Measurements from ENCODE around the gene PICALM.
"Not testable (repeated sequence)": the region's sequence is repeated elsewhere in the genome, so short reads cannot be mapped to it uniquely, and the experiment has no call there.

PICALM gene

GRCh38 chr11:86091566-86091965 lies 22.7 kb upstream of the PICALM start:
- no peak overlapping the region for H3K4me3 ChIP-seq (ENCODE audit: severe bottlenecking)
- no peak for DNase-seq (ENCODE audit: low spot score)
- no peaks in the 10 kb centered on the region for H3K36me3 ChIP-seq (ENCODE audit: low read depth)
- ATAC-seq (ENCODE audit: low read depth), result peak; percentile 25; the same call in 1 of the 3 replicates
- H3K9me3 ChIP-seq (ENCODE audit: severe bottlenecking), result no peaks in the 10 kb centered on the region
- no peaks in the 10 kb centered on the region for H3K4me1 ChIP-seq (ENCODE audit: insufficient read depth, poor library complexity, severe bottlenecking)
- no peak for TF ChIP-seq CTCF (IDR thresholded peaks at IDR 0.05; ENCODE audit: poor library complexity, severe bottlenecking)
- no peaks in the 10 kb centered on the region for H3K27me3 ChIP-seq (ENCODE audit: insufficient read depth, poor library complexity, severe bottlenecking)
- H3K27ac ChIP-seq (ENCODE audit: poor library complexity, severe bottlenecking), result no peak overlapping the region

GRCh38 chr11:86091086-86091485 lies 22.2 kb upstream of the PICALM start:
- TF ChIP-seq CTCF (IDR thresholded peaks at IDR 0.05; ENCODE audit: poor library complexity, severe bottlenecking), result no peak
- no peaks in the 10 kb centered on the region for H3K36me3 ChIP-seq (ENCODE audit: low read depth)
- no peak for DNase-seq (ENCODE audit: low spot score)
- no peak overlapping the region for H3K27ac ChIP-seq (ENCODE audit: poor library complexity, severe bottlenecking)
- no peaks in the 10 kb centered on the region for H3K4me1 ChIP-seq (ENCODE audit: insufficient read depth, poor library complexity, severe bottlenecking)
- H3K9me3 ChIP-seq (ENCODE audit: severe bottlenecking), result no peaks in the 10 kb centered on the region
- no peak for ATAC-seq (ENCODE audit: low read depth)
- H3K27me3 ChIP-seq (ENCODE audit: insufficient read depth, poor library complexity, severe bottlenecking), result no peaks in the 10 kb centered on the region
- H3K4me3 ChIP-seq (ENCODE audit: severe bottlenecking), result no peak overlapping the region

- Histone ChIP-seq H3K9me3 (ENCODE audit: severe bottlenecking) (no peaks in the 10 kb centered on the region), H3K4me1 (ENCODE audit: insufficient read depth, poor library complexity, severe bottlenecking) (no peaks in the 10 kb centered on the region), H3K27ac (ENCODE audit: poor library complexity, severe bottlenecking) (no peak overlapping the region), H3K4me3 (ENCODE audit: severe bottlenecking) (no peak overlapping the region), H3K36me3 (ENCODE audit: low read depth) (no peaks in the 10 kb centered on the region), H3K27me3 (ENCODE audit: insufficient read depth, poor library complexity, severe bottlenecking) (no peaks in the 10 kb centered on the region)
- no peak for TF ChIP-seq CTCF (IDR thresholded peaks at IDR 0.05; ENCODE audit: poor library complexity, severe bottlenecking)
- ATAC-seq (ENCODE audit: low read depth) (no peak), DNase-seq (ENCODE audit: low spot score) (no peak)
These were observed 20.8 kb upstream of the PICALM start for GRCh38 chr11:86089659-86090058.

GRCh38 chr11:86087688-86088087 lies 18.8 kb upstream of the PICALM start:
- DNase-seq (ENCODE audit: low spot score); H3K4me1 ChIP-seq (ENCODE audit: insufficient read depth, poor library complexity, severe bottlenecking); ATAC-seq (ENCODE audit: low read depth); H3K27ac ChIP-seq (ENCODE audit: poor library complexity, severe bottlenecking); H3K27me3 ChIP-seq (ENCODE audit: insufficient read depth, poor library complexity, severe bottlenecking); H3K9me3 ChIP-seq (ENCODE audit: severe bottlenecking); H3K4me3 ChIP-seq (ENCODE audit: severe bottlenecking); H3K36me3 ChIP-seq (ENCODE audit: low read depth): not testable (repeated sequence)

GRCh38 chr11:86087256-86087655 lies 18.4 kb upstream of the PICALM start:
- H3K4me3 ChIP-seq (ENCODE audit: severe bottlenecking), result no peak overlapping the region
- H3K36me3 ChIP-seq (ENCODE audit: low read depth), result no peaks in the 10 kb centered on the region
- no peak for ATAC-seq (ENCODE audit: low read depth)

More at GRCh38 chr11:86087256-86087655, 18.4 kb upstream of the PICALM start:
- TF ChIP-seq CTCF (IDR thresholded peaks at IDR 0.05; ENCODE audit: poor library complexity, severe bottlenecking), result no peak
- no peaks in the 10 kb centered on the region for H3K9me3 ChIP-seq (ENCODE audit: severe bottlenecking)
- no peak overlapping the region for H3K27ac ChIP-seq (ENCODE audit: poor library complexity, severe bottlenecking)
- H3K27me3 ChIP-seq (ENCODE audit: insufficient read depth, poor library complexity, severe bottlenecking), result no peaks in the 10 kb centered on the region
- no peaks in the 10 kb centered on the region for H3K4me1 ChIP-seq (ENCODE audit: insufficient read depth, poor library complexity, severe bottlenecking)
- DNase-seq (ENCODE audit: low spot score), result no peak

All from RWPE2 (cell line).